Nephron (organoid): ENCODE results near the gene EFNA2.
"Not testable (repeated sequence)": the region's sequence is repeated elsewhere in the genome, so short reads cannot be mapped to it uniquely, and the experiment has no call there.

Experiments
- H3K27ac Mint-ChIP-seq, 3 experiments: 2 replicates each; pipeline ENCODE4 v1.8.0; 2020; ENCODE audit warnings: mixed read lengths in 3 of 3, mild to moderate bottlenecking in 2 of 3, moderate library complexity in 1 of 3
- H3K27me3 Mint-ChIP-seq: 2 replicates; pipeline ENCODE4 v1.8.0; 2021; ENCODE audit warnings: low read depth, mild to moderate bottlenecking, moderate library complexity, mixed read lengths
- H3K36me3 Mint-ChIP-seq: 2 replicates; pipeline ENCODE4 v1.8.0; 2020; ENCODE audit warnings: low read depth, mixed read lengths
- H3K4me1 Mint-ChIP-seq: 2 replicates; pipeline ENCODE4 v1.8.0; 2020; ENCODE audit warnings: mixed read lengths
- H3K4me3 Mint-ChIP-seq, 3 experiments: 2 replicates each; pipeline ENCODE4 v1.8.0; 2020; ENCODE audit warnings: mild to moderate bottlenecking in 3 of 3, mixed read lengths in 3 of 3, moderate library complexity in 2 of 3
- H3K9me3 Mint-ChIP-seq: 2 replicates; pipeline ENCODE4 v1.8.0; 2020; ENCODE audit warnings: mixed read lengths
- CTCF ChIP-seq, 3 experiments: fragments of 200-600 bp; sonication (generic); IDR thresholded peaks; one replicate each; pipeline ENCODE4 v1.5.0; 2021; ENCODE audit warnings: antibody characterized with exemption in 3 of 3; ENCODE audit not compliant: unreplicated experiment in 3 of 3

The EFNA2 gene

GRCh38 chr19:1317274-1318003 is 31.8 kb downstream of the EFNA2 start:
- TF ChIP-seq CTCF (IDR thresholded peaks at IDR 0.05; ENCODE audit: unreplicated experiment in 3 of 3): no peak
- no peaks in the 10 kb centered on the region for H3K36me3 Mint-ChIP-seq
- H3K9me3 Mint-ChIP-seq: no peaks in the 10 kb centered on the region
- peak overlapping the region in 2 of 3 experiments; percentile 9 to 38 for H3K4me3 Mint-ChIP-seq
- H3K27me3 Mint-ChIP-seq: peaks cover 44% of the 10 kb centered on the region
- H3K27ac Mint-ChIP-seq: peak overlapping the region in 1 of 3 experiments; percentile 42
- H3K4me1 Mint-ChIP-seq: peaks cover 7% of the 10 kb centered on the region

- Mint-ChIP-seq H3K27me3 (peaks cover 43% of the 10 kb centered on the region), H3K27ac (no peak overlapping the region), H3K4me1 (peaks cover 7% of the 10 kb centered on the region), H3K4me3 (no peak overlapping the region), H3K9me3 (no peaks in the 10 kb centered on the region), H3K36me3 (no peaks in the 10 kb centered on the region)
- TF ChIP-seq CTCF (IDR thresholded peaks at IDR 0.05; ENCODE audit: unreplicated experiment in 3 of 3): no peak
Measured at GRCh38 chr19:1318678-1319471, 33.2 kb downstream of the EFNA2 start.

GRCh38 chr19:1320282-1320650 is 34.6 kb downstream of the EFNA2 start:
- not testable (repeated sequence) for H3K27ac Mint-ChIP-seq, H3K4me1 Mint-ChIP-seq, H3K4me3 Mint-ChIP-seq, H3K36me3 Mint-ChIP-seq, H3K9me3 Mint-ChIP-seq
- peaks cover 38% of the 10 kb centered on the region for H3K27me3 Mint-ChIP-seq

- H3K36me3 Mint-ChIP-seq: no peaks in the 10 kb centered on the region
- no peak for TF ChIP-seq CTCF (IDR thresholded peaks at IDR 0.05; ENCODE audit: unreplicated experiment in 3 of 3)
- H3K27ac Mint-ChIP-seq: no peak overlapping the region
- H3K9me3 Mint-ChIP-seq: no peaks in the 10 kb centered on the region
- peaks cover 7% of the 10 kb centered on the region for H3K4me1 Mint-ChIP-seq
- peaks cover 34% of the 10 kb centered on the region for H3K27me3 Mint-ChIP-seq
- no peak overlapping the region for H3K4me3 Mint-ChIP-seq
Measured at GRCh38 chr19:1321539-1321938, 35.9 kb downstream of the EFNA2 start.

GRCh38 chr19:1322198-1322981 is 36.7 kb downstream of the EFNA2 start:
- Mint-ChIP-seq H3K4me1 (peaks cover 7% of the 10 kb centered on the region), H3K27ac (no peak overlapping the region), H3K27me3 (peaks cover 28% of the 10 kb centered on the region), H3K36me3 (no peaks in the 10 kb centered on the region), H3K4me3 (no peak overlapping the region), H3K9me3 (no peaks in the 10 kb centered on the region)
- no peak for TF ChIP-seq CTCF (IDR thresholded peaks at IDR 0.05; ENCODE audit: unreplicated experiment in 3 of 3)

- TF ChIP-seq CTCF (IDR thresholded peaks at IDR 0.05; ENCODE audit: unreplicated experiment in 3 of 3): no peak
- H3K27me3 Mint-ChIP-seq: peaks cover 11% of the 10 kb centered on the region
- no peak overlapping the region for H3K27ac Mint-ChIP-seq
- H3K4me3 Mint-ChIP-seq: no peak overlapping the region
- no peaks in the 10 kb centered on the region for H3K4me1 Mint-ChIP-seq
- H3K36me3 Mint-ChIP-seq: no peaks in the 10 kb centered on the region
- H3K9me3 Mint-ChIP-seq: no peaks in the 10 kb centered on the region
Measured at GRCh38 chr19:1324249-1324805, 38.7 kb downstream of the EFNA2 start.
